Neural progenitor cell (in vitro differentiated cells): ENCODE measurements around the gene MACROD1. TPM values are rescaled to one million over a fixed set of nuclear protein-coding genes. Genes with fewer than 3 reads are reported as not detected.

ENCODE experiments used
- DNase-seq: peaks from one replicate; pipeline ENCODE4 v3.0.0-alpha.2; 2016; ENCODE audit warnings: low spot score
- H2AFZ ChIP-seq: fragments of 200-600 bp; sonication (generic); replicated peaks from 2 replicates; pipeline ENCODE4 v1.6.1; 2016; ENCODE audit warnings: antibody characterized with exemption
- H3F3A ChIP-seq: fragments of 200-600 bp; sonication (generic); 2 replicates; pipeline ENCODE4 v1.6.1; 2016; ENCODE audit warnings: antibody characterized with exemption, low read depth
- H3K27ac ChIP-seq: fragments of 200-600 bp; sonication (generic); 2 replicates; pipeline ENCODE4 v1.5.1; 2016; ENCODE audit warnings: mild to moderate bottlenecking
- H3K27me3 ChIP-seq: fragments of 200-600 bp; sonication (generic); 2 replicates; pipeline ENCODE4 v1.6.1; 2016; ENCODE audit warnings: mild to moderate bottlenecking, moderate library complexity
- H3K36me3 ChIP-seq: fragments of 200-600 bp; sonication (generic); 2 replicates; pipeline ENCODE4 v1.5.1; 2016
- H3K4me1 ChIP-seq: fragments of 200-600 bp; sonication (generic); 2 replicates; pipeline ENCODE4 v1.6.1; 2016; ENCODE audit warnings: mixed run types
- H3K4me2 ChIP-seq: fragments of 200-600 bp; sonication (generic); 2 replicates; pipeline ENCODE4 v1.6.1; 2016
- H3K4me3 ChIP-seq: fragments of 200-600 bp; sonication (generic); 2 replicates; pipeline ENCODE4 v1.5.1; 2016
- H3K79me2 ChIP-seq: fragments of 200-600 bp; sonication (generic); 2 replicates; pipeline ENCODE4 v1.6.1; 2016; ENCODE audit warnings: low read depth
- H3K9ac ChIP-seq: fragments of 200-600 bp; sonication (generic); 2 replicates; pipeline ENCODE4 v1.6.1; 2016
- H3K9me3 ChIP-seq: fragments of 200-600 bp; sonication (generic); 2 replicates; pipeline ENCODE4 v1.5.1; 2016; ENCODE audit warnings: low read depth
- H4K20me1 ChIP-seq: fragments of 200-600 bp; sonication (generic); 2 replicates; pipeline ENCODE4 v1.6.1; 2016; ENCODE audit warnings: low read depth
- H3K27ac Mint-ChIP-seq: 3 replicates; pipeline ENCODE4 v1.8.0; 2021; ENCODE audit warnings: mixed read lengths
- H3K27me3 Mint-ChIP-seq: 2 replicates; pipeline ENCODE4 v1.8.0; 2022; ENCODE audit warnings: low read depth, mild to moderate bottlenecking, inconsistent platforms, moderate library complexity, mixed read lengths; ENCODE audit not compliant: insufficient read depth
- H3K36me3 Mint-ChIP-seq: 3 replicates; pipeline ENCODE4 v1.8.0; 2021; ENCODE audit warnings: mixed read lengths
- H3K4me1 Mint-ChIP-seq: 3 replicates; pipeline ENCODE4 v1.8.0; 2021; ENCODE audit warnings: mixed read lengths
- H3K4me3 Mint-ChIP-seq: 3 replicates; pipeline ENCODE4 v1.8.0; 2021; ENCODE audit warnings: mild to moderate bottlenecking, moderate library complexity, mixed read lengths
- H3K9me3 Mint-ChIP-seq: 3 replicates; pipeline ENCODE4 v1.8.0; 2020; ENCODE audit warnings: mixed read lengths
- EZH2 ChIP-seq: fragments of 200-600 bp; sonication (generic); IDR thresholded peaks from 2 replicates; pipeline ENCODE4 v1.6.1; 2017; ENCODE audit warnings: antibody characterized with exemption, mild to moderate bottlenecking, moderate library complexity
- EZH2phosphoT487 ChIP-seq: fragments of 200-600 bp; sonication (generic); IDR thresholded peaks from 2 replicates; pipeline ENCODE4 v1.6.1; 2017; ENCODE audit warnings: antibody characterized with exemption
- total RNA-seq: library from RNA; depleted of rRNA; stranded (reverse); fragments of >200 nt; gene quantifications from 2 replicates; pipeline ENCODE4 v1.2.3, GENCODE V29; 2015; ENCODE audit warnings: low replicate concordance
- TF ChIP-seq, protein P1 (sequence below): fragments of 200-600 bp; sonication (generic); IDR thresholded peaks from 2 replicates; pipeline ENCODE4 v1.5.1; 2017; ENCODE audit warnings: antibody characterized with exemption, mild to moderate bottlenecking

MACROD1 gene
- total RNA-seq, 1 donor from 2014 or later, result 11.9 TPM

DNA sequence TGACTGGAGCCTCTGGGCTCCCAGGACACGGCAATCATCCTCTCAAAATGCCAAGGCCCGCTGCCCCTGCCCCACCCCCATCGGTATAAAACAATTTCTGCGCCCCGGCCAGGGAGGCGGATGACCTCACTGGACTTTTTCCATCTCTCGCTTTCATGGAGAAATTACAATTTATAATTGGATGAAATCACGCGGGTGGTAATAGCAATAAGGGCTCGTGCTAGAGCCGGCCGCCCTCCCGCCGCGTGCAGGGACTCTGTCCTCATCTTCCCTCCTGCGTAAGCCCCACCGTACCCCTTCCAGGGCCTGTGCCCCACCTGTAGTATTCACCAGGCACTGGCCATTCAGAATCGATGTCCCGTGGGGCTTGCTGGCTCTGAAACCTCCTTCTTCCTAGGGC, 64.5 kb downstream of the MACROD1 start:
- H3K27ac Mint-ChIP-seq, result no peak overlapping the region
- no peaks in the 10 kb centered on the region for H3F3A ChIP-seq
- no peaks in the 10 kb centered on the region for H3K36me3 ChIP-seq
- no peak overlapping the region for H2AFZ ChIP-seq
- H3K79me2 ChIP-seq, result no peaks in the 10 kb centered on the region
- DNase-seq, result no peak
- H3K4me2 ChIP-seq, result peak overlapping the region; percentile 3
- no peaks in the 10 kb centered on the region for H3K9me3 ChIP-seq
- H3K4me3 ChIP-seq, result no peak overlapping the region
- no peak overlapping the region for H3K27ac ChIP-seq
- TF ChIP-seq EZH2phosphoT487 (no peak), EZH2 (no peak)
- TF ChIP-seq, protein P1, sequence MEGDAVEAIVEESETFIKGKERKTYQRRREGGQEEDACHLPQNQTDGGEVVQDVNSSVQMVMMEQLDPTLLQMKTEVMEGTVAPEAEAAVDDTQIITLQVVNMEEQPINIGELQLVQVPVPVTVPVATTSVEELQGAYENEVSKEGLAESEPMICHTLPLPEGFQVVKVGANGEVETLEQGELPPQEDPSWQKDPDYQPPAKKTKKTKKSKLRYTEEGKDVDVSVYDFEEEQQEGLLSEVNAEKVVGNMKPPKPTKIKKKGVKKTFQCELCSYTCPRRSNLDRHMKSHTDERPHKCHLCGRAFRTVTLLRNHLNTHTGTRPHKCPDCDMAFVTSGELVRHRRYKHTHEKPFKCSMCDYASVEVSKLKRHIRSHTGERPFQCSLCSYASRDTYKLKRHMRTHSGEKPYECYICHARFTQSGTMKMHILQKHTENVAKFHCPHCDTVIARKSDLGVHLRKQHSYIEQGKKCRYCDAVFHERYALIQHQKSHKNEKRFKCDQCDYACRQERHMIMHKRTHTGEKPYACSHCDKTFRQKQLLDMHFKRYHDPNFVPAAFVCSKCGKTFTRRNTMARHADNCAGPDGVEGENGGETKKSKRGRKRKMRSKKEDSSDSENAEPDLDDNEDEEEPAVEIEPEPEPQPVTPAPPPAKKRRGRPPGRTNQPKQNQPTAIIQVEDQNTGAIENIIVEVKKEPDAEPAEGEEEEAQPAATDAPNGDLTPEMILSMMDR, result no peak
- H3K4me1 Mint-ChIP-seq, result peaks cover 54% of the 10 kb centered on the region
- peaks cover 3% of the 10 kb centered on the region for H3K36me3 Mint-ChIP-seq
- H4K20me1 ChIP-seq, result no peaks in the 10 kb centered on the region
- H3K27me3 Mint-ChIP-seq, result peaks cover 20% of the 10 kb centered on the region
- peaks cover 31% of the 10 kb centered on the region for H3K4me1 ChIP-seq
- peak overlapping the region; percentile 64 for H3K4me3 Mint-ChIP-seq
- H3K27me3 ChIP-seq, result peaks cover 19% of the 10 kb centered on the region
- H3K9me3 Mint-ChIP-seq, result no peaks in the 10 kb centered on the region
- no peak overlapping the region for H3K9ac ChIP-seq

DNA sequence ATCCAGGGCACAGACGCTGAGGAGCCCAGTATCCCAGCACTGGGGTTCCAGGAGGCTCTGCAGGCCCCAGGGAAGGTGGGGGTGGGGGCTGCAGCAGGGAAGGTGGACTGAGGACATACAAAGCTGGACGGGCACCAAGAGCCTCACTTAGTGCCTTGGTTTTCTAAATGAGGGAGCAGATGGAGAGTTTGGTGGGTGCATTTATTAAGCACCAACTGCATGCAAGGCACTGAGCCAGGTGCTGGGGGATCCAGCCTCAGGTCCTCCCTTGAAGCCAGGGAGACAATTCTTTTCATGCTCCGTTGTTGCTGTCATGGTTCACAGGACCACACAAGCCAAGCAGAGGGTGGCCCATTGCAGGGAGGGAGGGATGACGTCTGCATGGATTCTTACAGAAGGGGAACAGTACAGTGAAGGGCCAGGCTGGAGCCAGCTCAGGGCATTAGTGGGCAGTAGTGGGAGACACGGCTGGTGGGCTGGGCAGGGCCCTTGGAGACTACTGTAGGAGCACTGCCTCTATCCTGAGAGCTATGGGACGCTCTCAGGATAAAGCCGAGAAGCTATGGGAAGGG, 65.0 kb downstream of the MACROD1 start:
- peaks cover 2% of the 10 kb centered on the region for H3F3A ChIP-seq
- no peak overlapping the region for H3K27ac ChIP-seq
- Mint-ChIP-seq H3K36me3 (peaks cover 3% of the 10 kb centered on the region), H3K27ac (no peak overlapping the region), H3K27me3 (peaks cover 16% of the 10 kb centered on the region), H3K4me1 (peaks cover 54% of the 10 kb centered on the region), H3K4me3 (peak overlapping the region; percentile 34), H3K9me3 (no peaks in the 10 kb centered on the region)
- no peak overlapping the region for H3K4me2 ChIP-seq
- H4K20me1 ChIP-seq, result no peaks in the 10 kb centered on the region
- H3K4me1 ChIP-seq, result peaks cover 34% of the 10 kb centered on the region
- no peak for DNase-seq
- H3K79me2 ChIP-seq, result no peaks in the 10 kb centered on the region
- no peak overlapping the region for H3K4me3 ChIP-seq
- TF ChIP-seq EZH2phosphoT487, result no peak
- TF ChIP-seq, protein P1, result no peak
- TF ChIP-seq EZH2, result no peak
- no peaks in the 10 kb centered on the region for H3K36me3 ChIP-seq
- H3K9me3 ChIP-seq, result no peaks in the 10 kb centered on the region
- no peak overlapping the region for H2AFZ ChIP-seq
- peaks cover 19% of the 10 kb centered on the region for H3K27me3 ChIP-seq
- H3K9ac ChIP-seq, result no peak overlapping the region

DNA sequence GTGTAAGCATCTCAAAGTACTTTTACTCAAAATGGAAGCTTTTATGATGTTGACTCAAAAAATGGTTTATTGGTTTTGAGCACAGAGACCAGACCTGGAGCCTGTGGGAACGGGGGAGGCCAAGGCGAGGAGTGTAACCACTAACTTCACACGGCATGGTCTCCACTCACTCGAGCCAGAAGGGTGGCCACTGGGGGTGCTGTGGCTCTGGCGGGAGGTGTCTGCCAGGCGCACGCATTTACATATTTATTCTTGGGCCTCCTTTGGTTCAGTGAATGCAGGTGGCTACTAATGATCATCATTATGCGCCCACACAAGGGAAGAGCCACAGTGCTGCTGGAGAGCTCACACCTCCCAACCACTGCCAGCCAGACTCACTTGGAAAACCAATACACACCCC, 65.6 kb downstream of the MACROD1 start:
- Histone ChIP-seq H3K9me3 (no peaks in the 10 kb centered on the region), H4K20me1 (peaks cover 4% of the 10 kb centered on the region), H3K4me2 (no peak overlapping the region), H3K27me3 (peaks cover 19% of the 10 kb centered on the region), H3K36me3 (no peaks in the 10 kb centered on the region), H3K9ac (no peak overlapping the region), H3K4me1 (peaks cover 39% of the 10 kb centered on the region), H3F3A (peaks cover 7% of the 10 kb centered on the region), H2AFZ (no peak overlapping the region), H3K4me3 (no peak overlapping the region), H3K79me2 (no peaks in the 10 kb centered on the region), H3K27ac (no peak overlapping the region)
- H3K27me3 Mint-ChIP-seq, result peaks cover 17% of the 10 kb centered on the region
- no peak for DNase-seq
- H3K27ac Mint-ChIP-seq, result no peak overlapping the region
- H3K4me1 Mint-ChIP-seq, result peaks cover 57% of the 10 kb centered on the region
- H3K4me3 Mint-ChIP-seq, result no peak overlapping the region
- peaks cover 3% of the 10 kb centered on the region for H3K36me3 Mint-ChIP-seq
- peaks cover 2% of the 10 kb centered on the region for H3K9me3 Mint-ChIP-seq
- TF ChIP-seq, protein P1, result peak; percentile 52
- TF ChIP-seq EZH2, result no peak
- no peak for TF ChIP-seq EZH2phosphoT487
